ENCODE data around the gene SMAD7. TPM values are rescaled to one million over a fixed set of nuclear protein-coding genes. Genes with fewer than 3 reads are reported as not detected.

The SMAD7 gene
- total RNA-seq, 2 donors from 2014 or later = 161 to 181 TPM

- H3K9me3 ChIP-seq (ENCODE audit: control insufficient read depth, low read length, poor library complexity, severe bottlenecking) = no peaks in the 10 kb centered on the region
- DNase-seq = no peak
- H3K27me3 Mint-ChIP-seq = peaks cover 6% of the 10 kb centered on the region
- no peak overlapping the region for H3K27ac Mint-ChIP-seq
- H3K4me1 Mint-ChIP-seq = peaks cover 14% of the 10 kb centered on the region
- H3K4me3 Mint-ChIP-seq = no peak overlapping the region
- ATAC-seq = no peak
- H3K36me3 Mint-ChIP-seq (ENCODE audit: low read depth) = no peaks in the 10 kb centered on the region
These were observed 10.8 kb upstream of the SMAD7 start for GRCh38 chr18:48961547-48961946.

GRCh38 chr18:48959921-48960920, 9.5 kb upstream of the SMAD7 start:
- DNase-seq = no peak
- H3K27ac Mint-ChIP-seq = no peak overlapping the region
- H3K27me3 Mint-ChIP-seq = peaks cover 6% of the 10 kb centered on the region
- H3K4me3 Mint-ChIP-seq = no peak overlapping the region
- ATAC-seq = no peak
- H3K36me3 Mint-ChIP-seq (ENCODE audit: low read depth) = no peaks in the 10 kb centered on the region
- peaks cover 25% of the 10 kb centered on the region for H3K4me1 Mint-ChIP-seq
- no peaks in the 10 kb centered on the region for H3K9me3 ChIP-seq (ENCODE audit: control insufficient read depth, low read length, poor library complexity, severe bottlenecking)

- no peak overlapping the region for H3K4me3 Mint-ChIP-seq
- H3K9me3 ChIP-seq (ENCODE audit: control insufficient read depth, low read length, poor library complexity, severe bottlenecking) = no peaks in the 10 kb centered on the region
These were observed 8.8 kb upstream of the SMAD7 start for GRCh38 chr18:48959551-48959920.

GRCh38 chr18:48958951-48959350, 8.2 kb upstream of the SMAD7 start:
- Mint-ChIP-seq H3K4me1 (peaks cover 33% of the 10 kb centered on the region), H3K27me3 (peaks cover 6% of the 10 kb centered on the region), H3K4me3 (no peak overlapping the region), H3K27ac (no peak overlapping the region), H3K36me3 (ENCODE audit: low read depth) (no peaks in the 10 kb centered on the region)
- ATAC-seq = no peak
- DNase-seq = no peak
- no peaks in the 10 kb centered on the region for H3K9me3 ChIP-seq (ENCODE audit: control insufficient read depth, low read length, poor library complexity, severe bottlenecking)

More at GRCh38 chr18:48959551-48959920, 8.8 kb upstream of the SMAD7 start:
- no peak for DNase-seq
- Mint-ChIP-seq H3K27me3 (peaks cover 6% of the 10 kb centered on the region), H3K27ac (no peak overlapping the region), H3K4me1 (peaks cover 29% of the 10 kb centered on the region), H3K36me3 (ENCODE audit: low read depth) (no peaks in the 10 kb centered on the region)
- no peak for ATAC-seq

GRCh38 chr18:48957616-48958015, 6.9 kb upstream of the SMAD7 start:
- no peak overlapping the region for H3K4me3 Mint-ChIP-seq
- no peak for DNase-seq
- H3K27ac Mint-ChIP-seq = peak overlapping the region; percentile 32
- no peaks in the 10 kb centered on the region for H3K9me3 ChIP-seq (ENCODE audit: control insufficient read depth, low read length, poor library complexity, severe bottlenecking)
- no peak for ATAC-seq
- no peaks in the 10 kb centered on the region for H3K36me3 Mint-ChIP-seq (ENCODE audit: low read depth)
- peaks cover 23% of the 10 kb centered on the region for H3K4me1 Mint-ChIP-seq
- peaks cover 6% of the 10 kb centered on the region for H3K27me3 Mint-ChIP-seq

- Mint-ChIP-seq H3K27ac (peak overlapping the region; percentile 32), H3K27me3 (peaks cover 6% of the 10 kb centered on the region), H3K36me3 (ENCODE audit: low read depth) (no peaks in the 10 kb centered on the region), H3K4me1 (peaks cover 20% of the 10 kb centered on the region), H3K4me3 (no peak overlapping the region)
- DNase-seq (no peak), ATAC-seq (no peak)
- no peaks in the 10 kb centered on the region for H3K9me3 ChIP-seq (ENCODE audit: control insufficient read depth, low read length, poor library complexity, severe bottlenecking)
These were observed 6.4 kb upstream of the SMAD7 start for GRCh38 chr18:48957136-48957535.

- DNase-seq (no peak), ATAC-seq (no peak)
- H3K9me3 ChIP-seq (ENCODE audit: control insufficient read depth, low read length, poor library complexity, severe bottlenecking) = no peaks in the 10 kb centered on the region
- Mint-ChIP-seq H3K4me3 (no peak overlapping the region), H3K27ac (peak overlapping the region; percentile 99), H3K36me3 (ENCODE audit: low read depth) (no peaks in the 10 kb centered on the region), H3K27me3 (peaks cover 6% of the 10 kb centered on the region), H3K4me1 (peaks cover 21% of the 10 kb centered on the region)
These were observed 5.6 kb upstream of the SMAD7 start for GRCh38 chr18:48956356-48956755.

GRCh38 chr18:48955830-48956261, 5.1 kb upstream of the SMAD7 start:
- Mint-ChIP-seq H3K4me3 (no peak overlapping the region), H3K27ac (peak overlapping the region; percentile 99), H3K36me3 (ENCODE audit: low read depth) (no peaks in the 10 kb centered on the region), H3K4me1 (peaks cover 21% of the 10 kb centered on the region), H3K27me3 (peaks cover 5% of the 10 kb centered on the region)
- DNase-seq (no peak), ATAC-seq (no peak)
- H3K9me3 ChIP-seq (ENCODE audit: control insufficient read depth, low read length, poor library complexity, severe bottlenecking) = no peaks in the 10 kb centered on the region

- H3K9me3 ChIP-seq (ENCODE audit: control insufficient read depth, low read length, poor library complexity, severe bottlenecking) = no peaks in the 10 kb centered on the region
- H3K27ac Mint-ChIP-seq = peak overlapping the region; percentile 99
- DNase-seq (no peak), ATAC-seq (no peak)
- peaks cover 23% of the 10 kb centered on the region for H3K4me1 Mint-ChIP-seq
- H3K36me3 Mint-ChIP-seq (ENCODE audit: low read depth) = no peaks in the 10 kb centered on the region
- no peak overlapping the region for H3K4me3 Mint-ChIP-seq
- H3K27me3 Mint-ChIP-seq = no peaks in the 10 kb centered on the region
These were observed 4.4 kb upstream of the SMAD7 start for GRCh38 chr18:48954886-48955819.

- Mint-ChIP-seq H3K27ac (peak overlapping the region; percentile 99), H3K4me1 (peaks cover 30% of the 10 kb centered on the region), H3K36me3 (ENCODE audit: low read depth) (no peaks in the 10 kb centered on the region), H3K4me3 (peak overlapping the region; percentile 94), H3K27me3 (no peaks in the 10 kb centered on the region)
- DNase-seq = no peak
- no peaks in the 10 kb centered on the region for H3K9me3 ChIP-seq (ENCODE audit: control insufficient read depth, low read length, poor library complexity, severe bottlenecking)
- ATAC-seq = peak; percentile 27
These were observed 2.4 kb upstream of the SMAD7 start for GRCh38 chr18:48953104-48953706.

- peaks cover 4% of the 10 kb centered on the region for H3K36me3 Mint-ChIP-seq (ENCODE audit: low read depth)
- H3K27me3 Mint-ChIP-seq = no peaks in the 10 kb centered on the region
- peaks cover 37% of the 10 kb centered on the region for H3K4me1 Mint-ChIP-seq
- peak; percentile 43 to 49 (median 44) for DNase-seq
- peak overlapping the region; percentile 94 for H3K4me3 Mint-ChIP-seq
- no peaks in the 10 kb centered on the region for H3K9me3 ChIP-seq (ENCODE audit: control insufficient read depth, low read length, poor library complexity, severe bottlenecking)
- H3K27ac Mint-ChIP-seq = peak overlapping the region; percentile 99
- ATAC-seq = peak; percentile 32
These were observed 1.7 kb upstream of the SMAD7 start for GRCh38 chr18:48952287-48953103.

All from T-helper 17 cell (primary cell).